Globus pallidus (tissue), 1 donor: ENCODE measurements around the gene COPG2.
"Not testable (repeated sequence)": the region's sequence is repeated elsewhere in the genome, so short reads cannot be mapped to it uniquely, and the experiment has no call there.

ENCODE experiments used
- DNase-seq: peaks from one replicate; pipeline ENCODE4 v3.0.0-alpha.2; 2015; ENCODE audit warnings: low spot score

The COPG2 gene

DNA sequence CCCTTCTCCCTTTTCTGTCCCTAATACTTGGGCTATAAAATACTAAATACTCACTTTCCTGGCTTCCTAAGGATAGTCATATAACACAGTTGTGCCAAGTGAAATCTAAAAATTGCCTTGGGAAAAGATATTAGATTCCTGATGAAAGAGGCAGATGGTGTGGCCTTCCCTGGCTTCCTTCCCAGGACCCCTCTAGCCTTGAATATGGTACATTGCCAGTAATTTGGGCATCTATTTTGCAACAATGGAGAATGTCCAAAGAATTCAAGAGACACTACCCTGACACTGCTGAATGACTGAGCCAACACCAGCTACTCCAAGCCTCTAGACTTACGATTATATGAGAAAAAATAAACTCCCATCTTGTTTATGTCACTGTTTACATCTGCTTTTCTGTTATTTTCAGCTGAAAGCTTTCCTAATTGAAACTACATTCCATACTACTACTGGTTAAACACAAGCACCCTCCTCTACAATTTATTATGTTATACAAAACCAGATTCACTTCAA lies 17.9 kb downstream of the COPG2 start:
- DNase-seq = no peak

DNA sequence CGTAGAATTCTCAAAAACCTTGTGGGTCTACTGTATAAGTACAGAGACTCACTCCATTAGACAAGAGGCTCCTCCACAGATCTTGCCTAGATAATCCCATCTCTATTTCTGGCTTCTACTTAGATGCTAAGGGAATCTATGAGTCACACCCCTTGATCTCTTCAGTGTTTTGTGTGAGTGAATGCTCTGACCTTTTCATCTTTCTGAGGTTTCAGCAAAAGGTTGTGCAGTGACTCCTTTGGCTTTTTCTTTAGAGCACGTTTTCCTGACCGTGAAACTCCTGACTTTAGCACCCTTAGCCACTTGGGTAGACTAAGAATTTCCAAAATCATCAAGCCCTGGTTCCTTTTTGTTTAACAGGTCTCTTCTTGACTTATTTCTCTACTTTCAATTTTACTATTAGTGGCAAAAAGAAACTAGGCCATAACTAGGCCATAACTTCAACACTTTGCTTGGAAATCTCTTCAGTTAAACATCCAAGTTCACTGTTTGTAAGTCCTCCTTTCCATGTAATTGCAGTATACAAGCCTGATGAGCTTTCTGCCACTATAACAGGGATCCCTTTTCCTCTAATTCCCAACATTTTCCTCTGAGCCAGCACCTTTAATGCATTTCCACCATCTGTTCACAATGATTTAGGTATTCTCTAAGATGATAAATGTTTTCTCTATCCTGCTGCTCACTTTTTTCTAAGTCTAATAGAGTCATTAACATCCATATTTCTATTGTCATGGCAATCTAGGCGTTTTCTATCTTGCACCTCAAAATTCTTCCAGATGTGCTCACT lies 19.4 kb downstream of the COPG2 start:
- no peak for DNase-seq

- no peak for DNase-seq
These were observed 20.0 kb downstream of the COPG2 start for GRCh38 chr7:130648580-130648979.

- no peak for DNase-seq
These were observed 26.2 kb downstream of the COPG2 start for GRCh38 chr7:130642383-130642782.

- DNase-seq = no peak
These were observed 27.1 kb downstream of the COPG2 start for GRCh38 chr7:130641497-130641896.

DNA sequence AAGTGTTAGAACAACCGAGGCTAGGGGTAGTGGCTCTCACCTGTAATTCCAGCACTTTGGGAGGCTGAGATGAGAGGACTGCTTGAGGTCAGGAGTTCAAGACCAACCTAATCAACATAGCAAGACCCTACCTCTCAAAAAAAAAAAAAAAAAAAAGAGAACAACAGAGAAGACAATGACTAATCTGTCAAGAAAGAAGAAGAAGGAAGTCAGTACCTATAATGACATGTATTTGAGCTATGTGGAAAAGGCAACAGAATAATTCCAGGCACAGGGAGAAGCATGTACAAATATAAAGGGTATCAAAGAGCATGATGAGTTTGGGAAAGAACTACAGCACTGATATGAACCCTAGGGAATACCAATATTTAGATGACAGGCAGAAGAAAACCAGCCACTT lies 27.5 kb downstream of the COPG2 start:
- DNase-seq = no peak

GRCh38 chr7:130639388-130639787 lies 29.2 kb downstream of the COPG2 start:
- DNase-seq = no peak

GRCh38 chr7:130632111-130632510 lies 36.4 kb downstream of the COPG2 start:
- DNase-seq = no peak

- DNase-seq = no peak
These were observed 39.6 kb downstream of the COPG2 start for GRCh38 chr7:130628901-130629300.

DNA sequence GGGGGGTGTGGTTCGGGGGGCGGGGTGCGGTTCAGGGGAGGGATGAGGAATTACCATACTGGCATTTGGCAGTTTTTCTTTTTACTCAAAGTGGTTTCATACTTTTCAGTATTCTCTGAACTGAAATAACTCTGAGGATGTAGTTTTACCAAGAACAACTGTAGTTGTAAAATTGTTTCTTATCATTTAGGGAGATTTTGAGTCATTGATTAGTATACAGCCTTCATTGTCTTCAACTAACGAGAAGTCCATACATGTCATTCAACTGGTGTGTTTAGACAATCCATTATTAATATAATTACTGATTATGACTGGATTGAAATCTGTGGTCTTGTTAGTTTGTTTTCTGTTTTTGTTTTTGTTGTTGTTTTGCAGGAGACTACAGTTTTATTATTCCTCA lies 40.8 kb downstream of the COPG2 start:
- DNase-seq = no peak

DNA sequence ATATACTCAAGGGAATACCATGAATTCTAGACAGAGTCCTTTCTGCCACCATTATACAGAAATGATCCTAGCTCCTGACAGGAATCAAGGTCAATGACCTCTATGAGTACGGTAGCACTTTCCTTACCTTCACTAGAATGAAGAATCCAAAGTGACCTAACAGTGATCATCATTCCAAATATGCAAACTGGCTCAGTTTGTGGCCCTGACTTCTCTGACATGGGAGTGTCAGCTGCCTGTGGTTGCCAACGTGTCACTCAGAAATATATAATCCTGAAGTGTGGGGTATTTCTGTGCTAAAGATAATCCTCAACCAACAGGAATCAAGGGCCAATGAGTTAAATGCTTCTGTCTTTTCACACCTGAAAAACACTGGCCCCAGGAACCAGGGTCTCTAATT lies 45.7 kb downstream of the COPG2 start:
- DNase-seq = no peak

DNA sequence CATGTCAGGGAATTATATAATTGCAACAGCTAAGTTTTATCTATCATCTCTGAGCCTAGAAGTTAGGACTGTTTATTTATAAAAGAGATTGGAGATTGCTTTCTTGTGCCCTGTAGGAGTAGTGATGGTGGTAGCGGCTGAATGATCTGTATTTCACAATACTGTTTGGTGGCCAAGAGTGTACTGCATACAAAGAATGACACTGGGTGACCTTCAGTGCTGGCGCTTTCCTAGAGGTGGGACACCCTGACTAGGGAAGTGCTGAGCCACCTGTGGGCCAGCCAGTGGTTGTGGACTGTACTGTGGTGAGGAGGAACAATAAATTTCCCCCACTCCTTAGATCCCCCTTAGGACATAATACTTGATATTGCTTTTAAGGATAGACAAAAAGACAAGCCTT lies 53.0 kb downstream of the COPG2 start:
- no peak for DNase-seq

DNA sequence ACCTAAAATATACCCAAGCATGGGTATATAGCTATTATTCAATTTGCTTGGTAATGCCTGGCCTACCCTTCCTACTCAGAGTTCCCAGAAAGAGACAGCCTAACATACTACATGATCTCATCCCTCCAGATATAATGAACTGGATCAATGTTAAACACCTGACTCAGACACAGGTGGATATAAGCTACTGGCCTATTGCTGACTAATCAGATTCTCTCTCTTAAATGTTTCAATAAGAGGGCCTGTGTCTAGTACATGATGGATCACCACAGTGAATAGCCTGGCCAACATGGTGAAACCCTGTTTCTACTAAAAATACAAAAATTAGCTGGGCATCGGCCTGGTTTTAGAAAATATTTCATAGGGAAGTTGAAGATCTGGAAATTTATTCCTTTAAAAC lies 54.1 kb downstream of the COPG2 start:
- no peak for DNase-seq

GRCh38 chr7:130611218-130611617 lies 57.3 kb downstream of the COPG2 start:
- no peak for DNase-seq

GRCh38 chr7:130607066-130607465 lies 61.5 kb downstream of the COPG2 start:
- DNase-seq = not testable (repeated sequence)

DNA sequence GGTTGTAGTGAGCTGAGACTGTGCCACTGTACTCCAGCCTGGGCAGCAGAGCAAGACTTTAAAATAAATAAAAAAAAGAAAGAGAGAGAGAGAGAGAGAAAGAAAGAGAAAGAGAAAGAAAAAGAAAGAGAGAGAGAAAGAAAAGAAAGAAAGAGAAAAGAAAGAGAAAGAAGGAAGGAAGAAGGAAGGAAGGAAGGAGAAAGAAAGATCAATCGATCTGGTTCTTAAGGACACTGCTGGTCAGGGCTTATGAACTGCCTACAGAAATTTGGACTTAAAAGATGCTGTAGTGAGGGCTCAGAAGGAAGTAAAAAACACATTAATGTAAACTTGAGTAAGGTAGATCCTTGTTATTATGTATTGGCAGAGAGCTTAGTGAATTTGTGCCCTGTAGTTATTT lies 62.4 kb downstream of the COPG2 start:
- no peak for DNase-seq

- DNase-seq = no peak
These were observed 70.5 kb downstream of the COPG2 start for GRCh38 chr7:130598056-130598455.

- DNase-seq = no peak
These were observed 72.6 kb downstream of the COPG2 start for GRCh38 chr7:130595986-130596385.

- no peak for DNase-seq
These were observed 75.5 kb downstream of the COPG2 start for GRCh38 chr7:130593033-130593432.

DNA sequence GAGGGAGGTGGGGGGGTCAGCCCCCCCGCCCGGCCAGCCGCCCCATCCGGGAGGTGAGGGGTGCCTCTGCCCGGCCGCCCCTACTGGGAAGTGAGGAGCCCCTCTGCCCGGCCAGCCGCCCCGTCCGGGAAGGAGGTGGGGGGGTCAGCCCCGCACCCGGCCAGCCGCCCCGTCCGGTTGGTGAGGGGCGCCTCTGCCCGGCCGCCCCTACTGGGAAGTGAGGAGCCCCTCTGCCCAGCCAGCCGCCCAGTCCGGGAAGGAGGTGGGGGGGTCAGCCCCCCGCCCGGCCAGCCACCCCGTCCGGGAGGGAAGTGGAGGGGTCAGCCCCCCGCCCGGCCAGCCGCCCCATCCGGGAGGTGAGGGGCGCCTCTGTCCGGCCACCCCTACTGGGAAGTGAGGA lies 77.1 kb downstream of the COPG2 start:
- not testable (repeated sequence) for DNase-seq

DNA sequence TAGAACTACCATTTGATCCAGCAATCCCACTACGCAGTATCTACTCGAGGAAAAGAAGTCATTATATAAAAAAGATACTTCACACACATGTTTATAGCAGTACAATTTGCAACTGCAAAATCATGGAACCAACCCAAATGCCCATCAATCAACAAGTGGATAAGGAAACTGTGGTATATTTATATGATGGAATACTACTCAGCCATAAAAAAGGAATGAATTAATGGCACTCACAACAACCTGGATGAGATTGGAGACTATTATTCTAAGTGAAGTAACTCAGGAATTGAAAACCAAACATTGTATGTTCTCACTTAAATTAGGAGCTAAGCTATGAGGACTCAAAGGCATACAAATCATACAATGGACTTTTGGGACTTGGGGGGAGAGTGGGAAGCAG lies 82.6 kb downstream of the COPG2 start:
- not testable (repeated sequence) for DNase-seq

GRCh38 chr7:130575110-130575509 lies 93.4 kb downstream of the COPG2 start:
- not testable (repeated sequence) for DNase-seq

DNA sequence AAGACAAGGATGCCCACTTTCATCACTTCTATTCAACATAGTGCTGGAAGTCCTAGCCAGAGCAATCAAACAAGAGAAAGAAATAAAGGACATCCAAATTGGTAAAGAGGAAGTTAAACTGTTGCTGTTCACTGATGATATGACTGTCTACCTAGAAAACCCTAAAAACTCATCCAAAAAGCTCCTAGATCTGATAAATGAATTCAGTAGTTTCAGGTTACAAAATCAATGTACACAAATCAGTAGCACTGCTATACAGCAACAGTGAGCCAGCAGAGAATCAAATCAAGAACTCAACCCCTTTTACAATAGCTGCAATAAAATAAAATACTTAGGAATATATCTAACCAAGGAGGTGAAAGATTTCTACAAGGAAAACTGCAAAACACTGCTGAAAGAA lies 98.4 kb downstream of the COPG2 start:
- DNase-seq = not testable (repeated sequence)

- no peak for DNase-seq
These were observed 101.7 kb downstream of the COPG2 start for GRCh38 chr7:130566898-130567280.
